HG03097 (cell line): Measurements from ENCODE around the gene JAG2.

Source experiments
- ATAC-seq: cut with Tn5 transposase; IDR thresholded peaks from one replicate; pipeline ENCODE4 v1.9.1; 2021; ENCODE audit not compliant: unreplicated experiment, low FRiP score

Gene JAG2

DNA sequence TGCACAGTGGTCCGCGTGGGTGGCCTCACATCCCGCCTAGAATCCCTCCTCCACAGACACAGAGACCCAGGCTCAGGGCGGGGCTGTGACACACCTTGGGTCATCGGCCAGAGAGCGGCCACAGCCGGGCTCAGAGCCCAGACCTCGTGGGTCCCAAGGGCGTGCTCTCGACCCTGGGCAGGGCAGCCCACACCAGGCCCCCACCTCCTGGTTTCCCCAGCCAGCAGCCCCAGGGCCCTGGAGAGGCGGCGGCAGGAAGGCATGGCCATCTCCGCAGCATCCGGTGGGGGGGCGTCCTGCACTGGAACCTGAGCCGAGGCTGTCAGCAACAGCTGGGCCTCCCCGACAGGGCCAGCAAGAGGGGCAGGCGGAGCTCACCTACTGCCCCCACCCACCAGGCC, 15.2 kb downstream of the JAG2 start:
- ATAC-seq = no peak

- no peak for ATAC-seq
Measured at GRCh38 chr14:105152794-105153241, 15.8 kb downstream of the JAG2 start.

- no peak for ATAC-seq
Measured at GRCh38 chr14:105151838-105152793, 16.5 kb downstream of the JAG2 start.

DNA sequence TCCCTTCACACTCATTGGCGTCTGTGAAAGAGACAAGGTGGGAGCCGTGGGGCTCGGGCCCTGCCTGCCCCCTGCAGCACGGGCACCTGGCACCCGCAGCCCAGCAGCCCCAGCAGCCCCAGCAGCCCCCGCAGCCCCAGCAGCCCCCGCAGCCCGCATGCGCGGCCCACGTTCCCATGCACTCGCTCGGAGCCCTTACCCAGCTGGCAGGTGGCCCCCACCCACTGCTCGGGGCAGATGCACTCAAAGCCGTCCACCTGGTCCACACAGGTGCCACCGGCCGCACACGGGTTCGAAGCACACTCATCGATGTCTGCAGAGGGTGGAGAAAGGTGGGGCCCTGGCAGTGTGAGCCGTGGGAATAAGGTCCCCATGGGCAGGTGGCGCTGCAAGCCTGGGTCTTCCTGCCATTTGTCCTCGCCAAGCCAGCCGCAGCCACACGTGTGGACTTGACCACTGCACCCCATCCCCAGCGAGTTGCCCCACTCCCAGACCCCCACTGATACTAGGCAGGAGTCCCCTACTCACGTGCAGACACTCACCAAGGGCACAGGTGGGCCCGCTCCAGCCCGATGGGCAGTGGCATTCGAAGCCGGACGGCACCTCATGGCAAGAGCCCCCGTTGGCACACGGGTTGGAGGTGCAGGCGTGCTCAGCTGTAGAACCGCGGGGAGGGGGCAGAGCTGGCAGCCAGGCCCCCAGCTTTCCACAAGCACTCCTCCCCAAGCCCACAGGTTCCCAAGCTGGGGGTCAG, 17.3 kb downstream of the JAG2 start:
- ATAC-seq = no peak

- no peak for ATAC-seq
Measured at GRCh38 chr14:105150368-105151083, 18.1 kb downstream of the JAG2 start.

GRCh38 chr14:105150026-105150367, 18.6 kb downstream of the JAG2 start:
- ATAC-seq = no peak

DNA sequence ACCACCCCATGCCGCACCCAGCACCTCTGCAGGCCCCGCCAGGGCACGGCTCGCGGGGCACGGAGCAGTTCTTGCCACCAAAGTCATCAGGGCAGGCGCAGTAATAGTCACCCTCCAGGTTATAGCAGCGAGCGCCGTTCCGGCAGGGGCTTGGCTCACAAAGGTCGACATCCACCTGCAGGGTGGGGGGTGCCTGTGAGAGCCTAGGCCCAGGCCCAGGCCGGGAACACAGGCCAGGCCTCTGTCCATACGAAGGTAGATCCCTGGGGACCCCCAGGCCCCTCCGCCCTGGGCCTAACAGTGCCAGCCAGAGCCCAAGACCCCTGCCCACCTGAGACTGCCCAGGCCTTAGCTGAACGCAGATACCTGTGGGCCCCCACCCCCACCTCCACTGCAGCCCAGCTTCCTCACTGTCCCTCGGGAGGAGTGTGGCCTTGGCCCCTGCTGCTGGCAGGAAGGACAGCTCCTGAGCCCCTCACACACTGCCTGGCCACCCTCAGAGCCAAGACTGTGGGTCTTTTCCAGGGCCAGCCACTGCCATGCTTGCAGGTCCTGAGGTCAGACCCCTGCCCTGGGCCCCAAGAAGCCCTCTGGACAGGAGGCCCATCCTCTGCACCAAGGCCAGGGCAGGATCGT, 19.3 kb downstream of the JAG2 start:
- ATAC-seq = no peak

GRCh38 chr14:105148604-105149145, 19.9 kb downstream of the JAG2 start:
- no peak for ATAC-seq

- no peak for ATAC-seq
Measured at GRCh38 chr14:105147671-105148603, 20.6 kb downstream of the JAG2 start.

DNA sequence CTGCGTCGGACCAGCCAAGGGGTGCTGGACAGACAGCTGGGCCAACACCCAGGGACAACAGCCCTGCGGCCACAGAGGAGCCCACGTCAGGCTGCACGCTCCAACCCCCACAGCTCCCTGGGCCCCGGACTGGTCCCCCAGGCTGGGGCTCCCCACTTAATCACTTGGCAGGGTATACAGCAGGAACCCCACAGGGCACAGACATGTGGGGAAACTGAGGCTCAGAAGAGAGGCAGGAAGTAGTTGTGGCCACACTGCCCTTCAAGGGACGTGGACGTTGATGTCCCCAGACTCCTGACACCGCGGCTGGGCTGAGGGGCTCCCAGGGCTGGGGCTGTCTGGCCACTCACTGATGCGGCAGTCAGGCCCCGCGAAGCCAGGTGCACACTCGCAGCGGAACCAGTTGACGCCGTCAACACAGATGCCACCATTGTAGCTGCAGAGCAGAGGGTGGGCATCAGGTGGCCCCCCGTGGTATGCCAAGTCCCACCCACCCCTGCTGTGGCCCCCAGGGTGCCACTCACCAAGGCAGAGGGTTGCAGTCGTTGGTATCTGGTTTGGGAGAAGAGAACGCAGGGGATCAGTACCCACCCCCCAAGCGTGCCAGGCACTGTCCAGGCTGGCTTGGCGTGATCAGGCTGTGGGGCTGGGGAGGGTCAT, 21.5 kb downstream of the JAG2 start:
- no peak for ATAC-seq

GRCh38 chr14:105146181-105146975, 22.2 kb downstream of the JAG2 start:
- no peak for ATAC-seq

DNA sequence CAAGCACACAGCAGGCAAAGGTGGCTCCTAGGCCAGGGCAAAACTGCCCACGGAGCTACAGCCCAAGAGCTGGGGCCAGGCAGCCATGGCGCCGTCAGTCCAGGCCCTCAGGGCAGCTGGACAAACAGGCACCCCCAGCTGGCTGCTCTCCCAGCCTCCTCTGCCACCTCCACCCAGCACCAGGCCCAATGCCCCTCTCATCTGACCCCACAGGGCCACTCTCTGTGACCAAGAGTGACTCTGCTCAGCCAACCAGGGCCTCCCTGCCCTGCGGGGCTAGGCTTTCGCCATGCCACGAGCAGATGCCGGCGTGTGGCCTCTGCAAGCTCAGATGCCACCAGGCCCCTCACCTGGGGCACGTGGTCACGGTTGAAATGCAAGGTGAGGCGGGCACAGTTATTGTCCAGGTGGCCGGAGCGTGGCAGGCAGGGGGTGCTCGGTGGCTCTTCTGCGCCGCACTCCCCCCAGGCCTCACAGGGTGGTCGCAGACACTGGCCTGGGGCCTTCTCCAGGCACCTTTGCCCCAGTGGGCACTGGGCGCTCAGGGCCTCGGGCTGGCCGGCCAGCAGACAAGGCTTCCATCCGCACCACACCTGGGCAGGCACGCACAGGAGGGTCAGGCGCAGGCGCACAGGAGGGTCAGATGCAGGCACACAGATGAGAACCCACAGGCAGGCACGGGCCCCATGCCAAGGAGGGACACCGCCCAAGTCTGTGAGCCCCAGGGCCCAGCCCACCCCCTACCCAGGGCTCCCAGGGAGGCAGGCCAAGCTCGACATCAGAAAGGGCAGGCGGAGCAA, 23.0 kb downstream of the JAG2 start:
- no peak for ATAC-seq

DNA sequence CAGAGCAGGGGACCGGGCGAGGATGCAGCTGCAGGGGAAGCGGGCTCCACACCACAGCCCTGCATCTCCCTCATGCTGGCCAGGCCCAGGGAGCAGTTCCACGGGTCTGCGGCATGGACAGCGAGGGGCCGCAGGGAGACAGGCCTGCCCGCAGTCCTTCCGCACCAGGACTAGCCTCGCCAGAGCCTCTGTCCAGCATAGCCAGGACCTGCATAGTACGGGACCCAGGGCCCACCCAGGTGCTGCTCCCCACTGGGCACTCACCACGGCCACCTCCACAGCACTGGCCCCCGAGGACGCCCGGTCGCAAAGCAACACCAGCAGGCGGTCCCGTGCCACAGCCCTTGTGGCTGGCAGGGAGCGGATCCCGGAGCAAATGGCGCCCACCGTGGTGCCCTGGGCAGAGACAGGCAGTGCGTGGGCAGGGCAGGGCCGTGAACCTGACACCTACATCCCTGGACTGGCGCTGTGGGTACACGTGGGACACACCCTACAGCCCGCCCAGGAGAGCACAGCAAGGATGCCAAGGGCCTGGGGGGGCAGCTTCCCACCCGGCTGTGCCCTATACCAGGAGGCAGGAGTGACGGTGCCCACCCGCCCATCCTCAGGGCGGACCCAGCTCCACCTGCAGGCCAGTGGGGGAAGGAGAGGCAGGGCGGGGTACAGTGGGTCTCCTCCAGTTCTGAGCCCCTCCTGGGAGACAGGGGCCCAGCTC, 23.8 kb downstream of the JAG2 start:
- no peak for ATAC-seq

DNA sequence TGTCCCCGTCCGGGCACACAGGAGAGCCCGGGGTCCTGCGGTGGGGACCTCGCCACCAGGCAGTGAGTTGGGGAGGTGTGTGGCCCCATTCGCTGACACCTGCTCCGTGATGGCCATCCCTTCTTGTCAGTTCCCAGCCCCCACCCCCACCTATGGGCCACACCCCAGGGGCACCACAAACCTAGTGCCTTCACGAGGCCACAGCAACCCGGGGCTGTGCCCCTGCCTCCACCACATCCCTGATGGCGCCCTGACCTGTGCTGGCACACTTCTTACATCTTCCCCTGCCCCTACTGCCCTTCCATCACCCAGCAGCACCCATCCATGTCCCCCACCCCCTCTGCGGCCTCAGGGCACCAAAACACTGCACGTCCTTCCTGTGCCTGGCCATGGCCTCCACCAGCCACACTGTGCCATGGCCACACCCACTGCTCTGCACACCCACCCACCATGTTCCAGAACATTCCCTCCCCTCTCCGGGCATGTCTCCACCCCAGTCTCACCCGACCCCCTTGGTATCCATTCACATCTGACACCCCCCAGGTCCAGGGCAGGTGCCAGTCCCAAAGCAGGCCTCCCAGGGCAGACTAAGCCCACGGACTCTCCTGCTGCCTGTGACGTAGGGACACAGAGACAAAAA, 24.4 kb downstream of the JAG2 start:
- no peak for ATAC-seq

DNA sequence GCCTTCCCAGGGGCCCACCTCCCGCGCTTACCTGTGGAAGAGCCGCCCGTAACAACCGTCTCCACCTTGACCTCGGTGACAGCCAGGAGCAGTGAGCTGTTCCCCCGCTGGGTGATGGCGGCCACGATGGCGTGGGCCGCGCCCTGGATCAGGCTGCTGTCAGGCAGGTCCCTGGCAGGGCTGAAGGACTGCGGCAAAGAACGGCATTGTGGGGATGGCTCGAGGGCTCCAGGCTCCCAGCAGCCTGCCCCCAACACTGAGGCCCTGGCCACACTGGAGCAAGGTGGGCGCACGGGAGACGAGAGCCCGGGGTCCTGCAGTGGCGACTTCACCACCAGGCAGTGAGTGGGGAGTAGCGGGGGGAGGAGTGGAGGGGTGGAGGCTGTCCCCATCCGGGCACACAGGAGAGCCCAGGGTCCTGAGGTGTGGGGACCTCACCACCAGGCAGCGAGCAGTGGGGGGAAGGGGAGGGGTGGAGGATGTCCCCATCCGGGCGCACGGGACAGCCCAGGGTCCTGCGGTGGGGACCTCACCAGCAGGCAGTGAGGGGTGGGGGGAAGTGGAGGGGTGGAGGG, 25.0 kb downstream of the JAG2 start:
- no peak for ATAC-seq
